Frontal cortex (tissue), 4 donors: ENCODE results near the gene COL21A1. TPM values are rescaled to one million over a fixed set of nuclear protein-coding genes. Genes with fewer than 3 reads are reported as not detected.

ENCODE experiments used
- DNase-seq, 2 donors: peaks; one replicate each; pipeline ENCODE4 v3.0.0; 2012; ENCODE audit warnings: low spot score in 2 of 2
- FAIRE-seq: peaks from 2 replicates; lab custom pipeline; 2012; peaks lifted over from hg19 to GRCh38; lab: Jason Lieb, UNC
- total RNA-seq: library from RNA; depleted of rRNA; stranded (reverse); fragments of >200 nt; gene quantifications from one replicate; pipeline ENCODE4 v1.2.3, GENCODE V29; 2014
- donor health status: control.
- donor health status: control.
- donor health status: control.

COL21A1 gene
- total RNA-seq, 1 donor from 2014 or later: 1.6 TPM

GRCh38 chr6:56144538-56145324, 102.6 kb downstream of the COL21A1 start:
- DNase-seq: no peak
- no peak for FAIRE-seq

GRCh38 chr6:56143796-56144195, 103.6 kb downstream of the COL21A1 start:
- FAIRE-seq: no peak
- no peak for DNase-seq

GRCh38 chr6:56140090-56140489, 107.3 kb downstream of the COL21A1 start:
- DNase-seq (no peak), FAIRE-seq (no peak)

GRCh38 chr6:56115715-56116114, 131.7 kb downstream of the COL21A1 start:
- DNase-seq (no peak), FAIRE-seq (no peak)

- FAIRE-seq (no peak), DNase-seq (no peak)
Measured at GRCh38 chr6:56109149-56109548, 138.2 kb downstream of the COL21A1 start.

GRCh38 chr6:56106231-56106630, 141.1 kb downstream of the COL21A1 start:
- DNase-seq: peak in 1 of 2 donors; percentile 3
- FAIRE-seq: no peak

GRCh38 chr6:56104591-56104990, 142.8 kb downstream of the COL21A1 start:
- DNase-seq: no peak
- no peak for FAIRE-seq

GRCh38 chr6:56102216-56102615, 145.2 kb downstream of the COL21A1 start:
- DNase-seq: no peak
- no peak for FAIRE-seq

- no peak for FAIRE-seq
- DNase-seq: no peak
Measured at GRCh38 chr6:56101141-56101553, 146.2 kb downstream of the COL21A1 start.

GRCh38 chr6:56096946-56097621, 150.3 kb downstream of the COL21A1 start:
- DNase-seq (no peak), FAIRE-seq (no peak)

GRCh38 chr6:56096541-56096940, 150.8 kb downstream of the COL21A1 start:
- FAIRE-seq (no peak), DNase-seq (no peak)

GRCh38 chr6:56093776-56094175, 153.6 kb downstream of the COL21A1 start:
- no peak for DNase-seq
- FAIRE-seq: no peak

GRCh38 chr6:56091159-56091869, 156.1 kb downstream of the COL21A1 start:
- FAIRE-seq (no peak), DNase-seq (no peak)

GRCh38 chr6:56088641-56089040, 158.7 kb downstream of the COL21A1 start:
- DNase-seq (no peak), FAIRE-seq (no peak)

- DNase-seq: no peak
- FAIRE-seq: no peak
Measured at GRCh38 chr6:56087421-56087820, 160.0 kb downstream of the COL21A1 start.

- DNase-seq: no peak
- FAIRE-seq: no peak
Measured at GRCh38 chr6:56079751-56080540, 167.4 kb downstream of the COL21A1 start.

GRCh38 chr6:56076033-56076432, 171.3 kb downstream of the COL21A1 start:
- no peak for DNase-seq

GRCh38 chr6:56073761-56074160, 173.6 kb downstream of the COL21A1 start:
- FAIRE-seq (no peak), DNase-seq (no peak)

More at GRCh38 chr6:56076033-56076432, 171.3 kb downstream of the COL21A1 start:
- FAIRE-seq: no peak

- DNase-seq: no peak
- FAIRE-seq: no peak
Measured at GRCh38 chr6:56073315-56073714, 174.1 kb downstream of the COL21A1 start.

GRCh38 chr6:56072856-56073255, 174.5 kb downstream of the COL21A1 start:
- no peak for FAIRE-seq

More at GRCh38 chr6:56072856-56073255, 174.5 kb downstream of the COL21A1 start:
- no peak for DNase-seq
